ENCODE data around the gene OR2A1.
"Not testable (repeated sequence)": the region's sequence is repeated elsewhere in the genome, so short reads cannot be mapped to it uniquely, and the experiment has no call there.

Gene OR2A1

DNA sequence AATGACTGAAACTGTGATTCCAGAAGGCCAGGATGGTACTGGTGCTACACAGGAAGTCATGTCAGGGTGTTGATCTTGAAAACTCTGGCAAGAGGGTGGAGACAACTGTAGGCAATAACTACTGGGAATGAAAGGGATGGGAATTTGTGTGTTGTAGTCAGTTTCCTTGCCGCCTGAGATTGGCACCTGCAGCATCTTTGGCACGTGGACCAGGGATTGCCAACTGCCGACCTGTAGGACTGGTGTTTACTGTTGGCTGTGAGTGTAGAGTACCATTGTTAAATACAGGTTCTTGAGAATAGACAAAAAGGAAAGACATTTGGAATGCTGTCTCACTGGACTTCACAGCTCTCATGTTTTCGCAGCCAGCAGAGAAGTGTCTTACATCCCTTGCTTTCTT is 11.1 kb downstream of the OR2A1 start:
- not testable (repeated sequence) for H2AFZ ChIP-seq (ENCODE audit: low read depth, low read length); H2BK12ac ChIP-seq (ENCODE audit: low read length in 2 of 2); H3K9me3 ChIP-seq (ENCODE audit: control insufficient read depth, low read length)

DNA sequence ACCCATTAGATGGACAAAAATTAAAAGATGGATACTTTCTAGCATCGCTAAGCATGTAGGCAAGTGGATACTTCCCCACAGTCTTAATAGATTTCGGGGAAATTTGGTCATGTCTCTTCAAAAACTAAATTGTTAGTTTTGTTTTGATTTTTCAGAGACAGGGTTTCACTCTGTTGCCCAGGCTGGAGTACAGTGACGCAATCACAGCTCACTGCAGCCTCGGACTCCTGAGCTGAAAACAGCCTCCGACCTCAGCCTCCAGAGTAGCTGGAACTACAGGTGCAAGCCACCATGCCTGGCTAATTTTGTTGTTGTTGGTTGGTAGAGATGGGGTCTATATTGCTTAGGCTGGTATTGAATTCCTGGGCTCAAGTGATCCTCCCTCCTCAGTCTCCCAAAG is 13.6 kb downstream of the OR2A1 start:
- not testable (repeated sequence) for H3K9me3 ChIP-seq (ENCODE audit: control insufficient read depth, low read length); H3K27ac ChIP-seq (ENCODE audit: low read length, poor library complexity, severe bottlenecking)

More for the DNA sequence above, 11.1 kb downstream of the OR2A1 start:
- not testable (repeated sequence) for H4K91ac ChIP-seq (ENCODE audit: low read length); H3K14ac ChIP-seq (ENCODE audit: low read length in 2 of 2); H2BK5ac ChIP-seq (ENCODE audit: low read depth, low read length, poor library complexity, severe bottlenecking); H3K27me3 ChIP-seq (ENCODE audit: control insufficient read depth in 1 of 2, insufficient read depth in 1 of 2, low read length in 2 of 2); H2BK120ac ChIP-seq (ENCODE audit: low read depth, low read length); H3K36me3 ChIP-seq (ENCODE audit: control insufficient read depth in 1 of 2, insufficient read depth in 2 of 2, low read depth in 1 of 2, low read length in 2 of 2); H3K4me3 ChIP-seq (ENCODE audit: insufficient read depth in 1 of 2, low read depth in 1 of 2, low read length in 2 of 2); H2AK5ac ChIP-seq (ENCODE audit: low read length, severe bottlenecking); H3K18ac ChIP-seq (ENCODE audit: low read depth in 1 of 2, low read length in 2 of 2); H3K27ac ChIP-seq (ENCODE audit: low read length, poor library complexity, severe bottlenecking); H4K8ac ChIP-seq (ENCODE audit: low read length); H3K4ac ChIP-seq (ENCODE audit: low read depth in 1 of 2, low read length in 2 of 2); H2BK15ac ChIP-seq (ENCODE audit: low read depth, poor library complexity, severe bottlenecking); H3K4me2 ChIP-seq (ENCODE audit: low read length, poor library complexity, severe bottlenecking); H3K79me1 ChIP-seq (replicated peaks; ENCODE audit: low read length, poor library complexity, severe bottlenecking); H3K23ac ChIP-seq (ENCODE audit: low read length in 2 of 2); DNase-seq; H3K9ac ChIP-seq (ENCODE audit: low read length); H3K4me1 ChIP-seq (ENCODE audit: control insufficient read depth, insufficient read depth, low read depth, low read length)
- WGBS, result no CpG with 5 or more reads among the region's 4 CpGs

DNA sequence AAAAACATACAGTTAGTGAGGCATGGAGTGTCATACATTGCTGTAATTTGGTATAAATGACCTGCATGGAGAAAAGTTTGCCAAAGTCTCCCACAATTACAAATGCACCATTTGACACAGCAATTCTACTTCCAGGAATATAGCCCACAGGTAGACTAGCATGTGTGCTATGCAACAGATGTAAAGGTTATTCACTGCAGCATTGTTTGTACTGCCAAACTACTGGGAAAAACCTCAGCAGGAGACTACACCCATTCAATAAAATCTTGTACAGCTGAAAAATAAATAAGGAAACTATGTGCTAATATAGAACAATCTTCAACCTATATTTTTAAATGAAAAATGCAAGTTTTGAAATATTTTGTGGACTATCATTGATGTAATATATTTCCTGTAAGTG is 17.8 kb downstream of the OR2A1 start:
- not testable (repeated sequence) for H3K4me1 ChIP-seq (ENCODE audit: control insufficient read depth, insufficient read depth, low read depth, low read length); H3K27me3 ChIP-seq (ENCODE audit: control insufficient read depth in 1 of 2, insufficient read depth in 1 of 2, low read length in 2 of 2); H2AFZ ChIP-seq (ENCODE audit: low read depth, low read length); H3K4ac ChIP-seq (ENCODE audit: low read depth in 1 of 2, low read length in 2 of 2); H3K14ac ChIP-seq (ENCODE audit: low read length in 2 of 2); H2BK12ac ChIP-seq (ENCODE audit: low read length in 2 of 2); H3K23ac ChIP-seq (ENCODE audit: low read length in 2 of 2); H3K4me2 ChIP-seq (ENCODE audit: low read length, poor library complexity, severe bottlenecking); H2BK120ac ChIP-seq (ENCODE audit: low read depth, low read length); H2BK15ac ChIP-seq (ENCODE audit: low read depth, poor library complexity, severe bottlenecking); H2AK5ac ChIP-seq (ENCODE audit: low read length, severe bottlenecking); H4K91ac ChIP-seq (ENCODE audit: low read length); H3K9me3 ChIP-seq (ENCODE audit: control insufficient read depth, low read length); H3K18ac ChIP-seq (ENCODE audit: low read depth in 1 of 2, low read length in 2 of 2); H4K8ac ChIP-seq (ENCODE audit: low read length); H3K9ac ChIP-seq (ENCODE audit: low read length); H3K27ac ChIP-seq (ENCODE audit: low read length, poor library complexity, severe bottlenecking); H3K4me3 ChIP-seq (ENCODE audit: insufficient read depth in 1 of 2, low read depth in 1 of 2, low read length in 2 of 2); H3K79me1 ChIP-seq (replicated peaks; ENCODE audit: low read length, poor library complexity, severe bottlenecking); H2BK5ac ChIP-seq (ENCODE audit: low read depth, low read length, poor library complexity, severe bottlenecking); H3K36me3 ChIP-seq (ENCODE audit: control insufficient read depth in 1 of 2, insufficient read depth in 2 of 2, low read depth in 1 of 2, low read length in 2 of 2); DNase-seq

More for the DNA sequence above, 13.6 kb downstream of the OR2A1 start:
- H3K4ac ChIP-seq (ENCODE audit: low read depth in 1 of 2, low read length in 2 of 2); H3K14ac ChIP-seq (ENCODE audit: low read length in 2 of 2); H3K79me1 ChIP-seq (replicated peaks; ENCODE audit: low read length, poor library complexity, severe bottlenecking); H2BK12ac ChIP-seq (ENCODE audit: low read length in 2 of 2); H3K4me1 ChIP-seq (ENCODE audit: control insufficient read depth, insufficient read depth, low read depth, low read length); H3K4me2 ChIP-seq (ENCODE audit: low read length, poor library complexity, severe bottlenecking); H2BK15ac ChIP-seq (ENCODE audit: low read depth, poor library complexity, severe bottlenecking); H3K23ac ChIP-seq (ENCODE audit: low read length in 2 of 2); H3K9ac ChIP-seq (ENCODE audit: low read length); H3K18ac ChIP-seq (ENCODE audit: low read depth in 1 of 2, low read length in 2 of 2); H2BK5ac ChIP-seq (ENCODE audit: low read depth, low read length, poor library complexity, severe bottlenecking); H3K4me3 ChIP-seq (ENCODE audit: insufficient read depth in 1 of 2, low read depth in 1 of 2, low read length in 2 of 2); H3K36me3 ChIP-seq (ENCODE audit: control insufficient read depth in 1 of 2, insufficient read depth in 2 of 2, low read depth in 1 of 2, low read length in 2 of 2); DNase-seq; H3K27me3 ChIP-seq (ENCODE audit: control insufficient read depth in 1 of 2, insufficient read depth in 1 of 2, low read length in 2 of 2); H4K91ac ChIP-seq (ENCODE audit: low read length); H2AK5ac ChIP-seq (ENCODE audit: low read length, severe bottlenecking); H4K8ac ChIP-seq (ENCODE audit: low read length); H2BK120ac ChIP-seq (ENCODE audit: low read depth, low read length); H2AFZ ChIP-seq (ENCODE audit: low read depth, low read length): not testable (repeated sequence)
- no CpG with 5 or more reads among the region's 5 CpGs for WGBS

DNA sequence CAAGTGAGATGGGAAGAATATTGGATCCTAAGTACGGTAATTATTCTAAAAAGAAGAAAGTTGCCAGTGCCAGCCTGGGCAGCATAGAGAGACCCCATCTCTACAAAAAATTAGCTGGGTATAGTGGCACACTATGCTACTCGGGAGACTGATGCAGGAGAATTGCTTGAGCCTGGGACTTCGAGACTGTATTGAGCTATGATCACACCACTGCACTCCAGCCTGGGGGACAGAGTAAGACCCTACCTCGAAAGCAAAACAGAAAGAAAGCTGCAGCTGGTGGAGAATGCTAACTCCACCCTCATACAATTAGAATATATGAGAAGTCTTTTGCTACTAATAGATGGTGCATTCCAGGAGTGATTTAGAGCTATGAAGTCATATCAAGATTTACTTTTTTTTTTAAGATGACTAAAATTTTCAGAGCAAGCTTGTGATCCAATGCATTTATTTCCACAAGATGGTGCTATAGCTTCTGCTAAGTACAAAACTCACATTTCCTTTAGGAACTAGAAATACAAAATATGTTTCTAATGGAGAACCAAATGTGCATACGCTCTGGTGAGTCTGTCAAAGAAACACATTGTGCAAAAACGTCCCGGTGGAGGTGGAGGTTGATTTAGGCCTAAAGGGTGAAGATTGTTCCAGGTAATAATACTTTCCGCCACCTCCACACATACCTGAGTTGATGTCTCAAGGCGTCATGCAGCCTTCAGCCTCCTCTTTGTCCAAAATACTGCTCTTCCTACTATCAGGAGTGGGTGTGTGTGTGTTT is 19.2 kb downstream of the OR2A1 start:
- not testable (repeated sequence) for H3K27ac ChIP-seq (ENCODE audit: low read length, poor library complexity, severe bottlenecking); H2BK120ac ChIP-seq (ENCODE audit: low read depth, low read length); H2AFZ ChIP-seq (ENCODE audit: low read depth, low read length); DNase-seq; H4K8ac ChIP-seq (ENCODE audit: low read length); H3K23ac ChIP-seq (ENCODE audit: low read length in 2 of 2); H3K27me3 ChIP-seq (ENCODE audit: control insufficient read depth in 1 of 2, insufficient read depth in 1 of 2, low read length in 2 of 2); H3K9me3 ChIP-seq (ENCODE audit: control insufficient read depth, low read length); H3K9ac ChIP-seq (ENCODE audit: low read length); H3K4me1 ChIP-seq (ENCODE audit: control insufficient read depth, insufficient read depth, low read depth, low read length); H3K4me2 ChIP-seq (ENCODE audit: low read length, poor library complexity, severe bottlenecking); H4K91ac ChIP-seq (ENCODE audit: low read length); H3K36me3 ChIP-seq (ENCODE audit: control insufficient read depth in 1 of 2, insufficient read depth in 2 of 2, low read depth in 1 of 2, low read length in 2 of 2); H3K79me1 ChIP-seq (replicated peaks; ENCODE audit: low read length, poor library complexity, severe bottlenecking); H3K4ac ChIP-seq (ENCODE audit: low read depth in 1 of 2, low read length in 2 of 2); H2BK15ac ChIP-seq (ENCODE audit: low read depth, poor library complexity, severe bottlenecking); H2BK5ac ChIP-seq (ENCODE audit: low read depth, low read length, poor library complexity, severe bottlenecking); H3K14ac ChIP-seq (ENCODE audit: low read length in 2 of 2); H3K4me3 ChIP-seq (ENCODE audit: insufficient read depth in 1 of 2, low read depth in 1 of 2, low read length in 2 of 2); H3K18ac ChIP-seq (ENCODE audit: low read depth in 1 of 2, low read length in 2 of 2); H2BK12ac ChIP-seq (ENCODE audit: low read length in 2 of 2); H2AK5ac ChIP-seq (ENCODE audit: low read length, severe bottlenecking)
- WGBS, result no CpG with 5 or more reads among the region's 9 CpGs

Data from mesenchymal stem cell (in vitro differentiated cells and primary cell).